GM23338 (cell line): ENCODE data around the gene TSPYL2. TPM values are rescaled to one million over a fixed set of nuclear protein-coding genes. Genes with fewer than 3 reads are reported as not detected.
A peak's percentile ranks its signal among the peaks of the same experiment; 100 is the strongest.

Source experiments
- ATAC-seq: fragments of 200-7000 bp; cut with Tn5 transposase; 3 replicates; pipeline ENCODE4 v1.9.1; 2020
- DNase-seq: peaks from one replicate; pipeline ENCODE4 v3.0.0-alpha.2; 2015; ENCODE audit warnings: low spot score
- H2AFZ ChIP-seq: fragments of 200-600 bp; sonication (generic); 2 replicates; pipeline ENCODE4 v1.8.0; 2016; ENCODE audit warnings: antibody characterized with exemption, mild to moderate bottlenecking, moderate library complexity
- H3F3A ChIP-seq: fragments of 200-600 bp; sonication (generic); replicated peaks from 2 replicates; pipeline ENCODE4 v1.8.0; 2017; ENCODE audit warnings: antibody characterized with exemption, mixed run types, low read depth
- H3K27ac ChIP-seq: fragments of 200-600 bp; sonication (generic); 2 replicates; pipeline ENCODE4 v1.6.1; 2016; ENCODE audit warnings: low read depth
- H3K27me3 ChIP-seq: fragments of 200-600 bp; sonication (generic); 2 replicates; pipeline ENCODE4 v1.8.0; 2016; ENCODE audit warnings: mild to moderate bottlenecking, mixed run types, moderate library complexity; ENCODE audit not compliant: insufficient read depth
- H3K36me3 ChIP-seq: fragments of 200-600 bp; sonication (generic); 2 replicates; pipeline ENCODE4 v1.8.0; 2016; ENCODE audit warnings: mild to moderate bottlenecking; ENCODE audit not compliant: insufficient read depth
- H3K4me1 ChIP-seq: fragments of 200-600 bp; sonication (generic); 2 replicates; pipeline ENCODE4 v1.8.0; 2016; ENCODE audit warnings: mild to moderate bottlenecking, moderate library complexity; ENCODE audit not compliant: insufficient read depth
- H3K4me2 ChIP-seq: fragments of 200-600 bp; sonication (generic); 2 replicates; pipeline ENCODE4 v1.7.1; 2017; ENCODE audit warnings: mixed run types
- H3K4me3 ChIP-seq: fragments of 200-600 bp; sonication (generic); 2 replicates; pipeline ENCODE4 v1.6.1; 2016; ENCODE audit warnings: mixed run types
- H3K79me2 ChIP-seq: fragments of 200-600 bp; sonication (generic); replicated peaks from 2 replicates; pipeline ENCODE4 v1.8.0; 2017; ENCODE audit warnings: mild to moderate bottlenecking; ENCODE audit not compliant: insufficient read depth
- H3K9me2 ChIP-seq: fragments of 200-600 bp; sonication (generic); 2 replicates; pipeline ENCODE4 v1.8.0; 2017; ENCODE audit not compliant: insufficient read depth
- H4K20me1 ChIP-seq: fragments of 200-600 bp; sonication (generic); replicated peaks from 2 replicates; pipeline ENCODE4 v1.8.0; 2017; ENCODE audit warnings: mild to moderate bottlenecking; ENCODE audit not compliant: insufficient read depth
- H3K27ac Mint-ChIP-seq: 2 replicates; pipeline ENCODE4 v1.8.0; 2020; ENCODE audit warnings: inconsistent platforms, mild to moderate bottlenecking, moderate library complexity, mixed read lengths
- H3K27me3 Mint-ChIP-seq: 3 replicates; pipeline ENCODE4 v1.8.0; 2022; ENCODE audit warnings: low read depth, mild to moderate bottlenecking, moderate library complexity, mixed read lengths, inconsistent platforms; ENCODE audit not compliant: insufficient read depth, poor library complexity
- H3K36me3 Mint-ChIP-seq: 3 replicates; pipeline ENCODE4 v1.8.0; 2021; ENCODE audit warnings: low read depth, mild to moderate bottlenecking, inconsistent platforms, moderate library complexity, mixed read lengths
- H3K4me1 Mint-ChIP-seq: 3 replicates; pipeline ENCODE4 v1.8.0; 2020; ENCODE audit warnings: mild to moderate bottlenecking, inconsistent platforms, mixed read lengths
- H3K4me3 Mint-ChIP-seq: 3 replicates; pipeline ENCODE4 v1.8.0; 2021; ENCODE audit warnings: moderate library complexity, mild to moderate bottlenecking, inconsistent platforms, mixed read lengths
- H3K9me3 Mint-ChIP-seq: 3 replicates; pipeline ENCODE4 v1.8.0; 2020; ENCODE audit warnings: moderate library complexity, mild to moderate bottlenecking, inconsistent platforms, mixed read lengths
- EZH2 ChIP-seq: fragments of 200-600 bp; sonication (generic); IDR thresholded peaks from one replicate; pipeline ENCODE4 v1.8.0; 2017; ENCODE audit warnings: antibody characterized with exemption, mild to moderate bottlenecking, low read depth; ENCODE audit not compliant: unreplicated experiment
- JUNB ChIP-seq: IDR thresholded peaks from one replicate; pipeline ENCODE4 v1.6.1; 2016; ENCODE audit warnings: antibody characterized with exemption; ENCODE audit not compliant: unreplicated experiment
- POLR2AphosphoS5 ChIP-seq: IDR thresholded peaks from 2 replicates; pipeline ENCODE4 v1.6.1; 2016; ENCODE audit warnings: antibody characterized with exemption, low read depth
- ZNF114 ChIP-seq: fragments of 250-450 bp; sonication (Bioruptor Pico); IDR thresholded peaks from 2 replicates; pipeline ENCODE4 v1.5.0; 2020; ENCODE audit warnings: mild to moderate bottlenecking, moderate library complexity
- polyA plus RNA-seq: library from polyadenylated mRNA; unstranded; fragments of >200 nt; fragmentation: Nextera tagmentation; extraction: Ambion mirVana; gene quantifications from 2 replicates; pipeline ENCODE4 v1.2.1, GENCODE V29; 2016
- total RNA-seq: library from RNA; depleted of rRNA; stranded (reverse); fragments of >200 nt; shearing (Covaris generic); gene quantifications from 2 replicates; pipeline ENCODE4 v1.2.3, GENCODE V29; 2014
- TF ChIP-seq, protein P1 (sequence below), 2 experiments: fragments of 200-600 bp in 1 of 2; sonication (generic) in 1 of 2; conservative IDR thresholded peaks; 2 replicates each; pipeline versions ENCODE4 v1.5.1 to v1.6.1; 2016 to 2017; ENCODE audit warnings: antibody characterized with exemption in 2 of 2, low read depth in 2 of 2, mild to moderate bottlenecking in 2 of 2, moderate library complexity in 1 of 2
- TF ChIP-seq, protein P2 (sequence below): fragments of 250-450 bp; sonication (Bioruptor Pico); IDR thresholded peaks from 2 replicates; pipeline ENCODE4 v1.5.0; 2020; ENCODE audit warnings: mild to moderate bottlenecking, moderate library complexity
- TF ChIP-seq, protein P3 (sequence below): IDR thresholded peaks from 2 replicates; pipeline ENCODE4 v1.6.1; 2016; ENCODE audit warnings: antibody characterized with exemption

Gene TSPYL2
- total and polyA plus RNA-seq, 2 experiments from 2014 or later = 13.4 TPM

DNA sequence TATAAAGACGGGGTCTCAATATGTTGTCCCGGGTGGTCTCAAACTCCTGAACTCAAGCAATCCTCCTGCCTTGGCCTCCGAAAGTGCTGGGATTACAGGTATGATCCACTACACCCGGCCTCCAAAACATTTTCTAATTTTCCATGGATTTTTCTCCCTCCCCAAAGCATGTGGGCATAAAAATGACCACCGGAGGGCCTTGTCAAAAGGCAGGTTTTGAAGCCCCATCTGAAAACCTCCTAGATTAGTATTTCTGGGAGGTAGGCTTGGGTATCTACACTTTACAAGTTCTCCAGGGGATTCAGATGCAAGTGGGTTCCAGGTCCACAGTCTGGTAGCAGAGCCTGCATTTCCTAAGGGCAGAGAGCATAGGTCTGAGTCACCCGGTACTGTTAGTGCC lies 34.9 kb upstream of the TSPYL2 start:
- Mint-ChIP-seq H3K4me1 (peaks cover 18% of the 10 kb centered on the region), H3K9me3 (no peaks in the 10 kb centered on the region), H3K36me3 (no peaks in the 10 kb centered on the region), H3K27ac (no peak overlapping the region), H3K27me3 (peaks cover 2% of the 10 kb centered on the region), H3K4me3 (peak overlapping the region; percentile 43; the same call in 1 of the 3 replicates)
- Histone ChIP-seq H3K9me2 (no peaks in the 10 kb centered on the region), H4K20me1 (no peaks in the 10 kb centered on the region), H2AFZ (no peak overlapping the region), H3F3A (no peaks in the 10 kb centered on the region), H3K4me2 (no peak overlapping the region), H3K27ac (no peak overlapping the region), H3K4me1 (peaks cover 6% of the 10 kb centered on the region), H3K4me3 (no peak overlapping the region), H3K27me3 (no peaks in the 10 kb centered on the region), H3K36me3 (no peaks in the 10 kb centered on the region), H3K79me2 (peaks cover 4% of the 10 kb centered on the region)
- TF ChIP-seq, protein P1, sequence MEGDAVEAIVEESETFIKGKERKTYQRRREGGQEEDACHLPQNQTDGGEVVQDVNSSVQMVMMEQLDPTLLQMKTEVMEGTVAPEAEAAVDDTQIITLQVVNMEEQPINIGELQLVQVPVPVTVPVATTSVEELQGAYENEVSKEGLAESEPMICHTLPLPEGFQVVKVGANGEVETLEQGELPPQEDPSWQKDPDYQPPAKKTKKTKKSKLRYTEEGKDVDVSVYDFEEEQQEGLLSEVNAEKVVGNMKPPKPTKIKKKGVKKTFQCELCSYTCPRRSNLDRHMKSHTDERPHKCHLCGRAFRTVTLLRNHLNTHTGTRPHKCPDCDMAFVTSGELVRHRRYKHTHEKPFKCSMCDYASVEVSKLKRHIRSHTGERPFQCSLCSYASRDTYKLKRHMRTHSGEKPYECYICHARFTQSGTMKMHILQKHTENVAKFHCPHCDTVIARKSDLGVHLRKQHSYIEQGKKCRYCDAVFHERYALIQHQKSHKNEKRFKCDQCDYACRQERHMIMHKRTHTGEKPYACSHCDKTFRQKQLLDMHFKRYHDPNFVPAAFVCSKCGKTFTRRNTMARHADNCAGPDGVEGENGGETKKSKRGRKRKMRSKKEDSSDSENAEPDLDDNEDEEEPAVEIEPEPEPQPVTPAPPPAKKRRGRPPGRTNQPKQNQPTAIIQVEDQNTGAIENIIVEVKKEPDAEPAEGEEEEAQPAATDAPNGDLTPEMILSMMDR (conservative IDR thresholded peaks at IDR 0.05; ENCODE audit: low read depth in 2 of 2) = peak; percentile 24 to 53; a peak in 2 of 4 replicates
- no peak for TF ChIP-seq JUNB
- ATAC-seq = no peak
- DNase-seq = peak; percentile 28

DNA sequence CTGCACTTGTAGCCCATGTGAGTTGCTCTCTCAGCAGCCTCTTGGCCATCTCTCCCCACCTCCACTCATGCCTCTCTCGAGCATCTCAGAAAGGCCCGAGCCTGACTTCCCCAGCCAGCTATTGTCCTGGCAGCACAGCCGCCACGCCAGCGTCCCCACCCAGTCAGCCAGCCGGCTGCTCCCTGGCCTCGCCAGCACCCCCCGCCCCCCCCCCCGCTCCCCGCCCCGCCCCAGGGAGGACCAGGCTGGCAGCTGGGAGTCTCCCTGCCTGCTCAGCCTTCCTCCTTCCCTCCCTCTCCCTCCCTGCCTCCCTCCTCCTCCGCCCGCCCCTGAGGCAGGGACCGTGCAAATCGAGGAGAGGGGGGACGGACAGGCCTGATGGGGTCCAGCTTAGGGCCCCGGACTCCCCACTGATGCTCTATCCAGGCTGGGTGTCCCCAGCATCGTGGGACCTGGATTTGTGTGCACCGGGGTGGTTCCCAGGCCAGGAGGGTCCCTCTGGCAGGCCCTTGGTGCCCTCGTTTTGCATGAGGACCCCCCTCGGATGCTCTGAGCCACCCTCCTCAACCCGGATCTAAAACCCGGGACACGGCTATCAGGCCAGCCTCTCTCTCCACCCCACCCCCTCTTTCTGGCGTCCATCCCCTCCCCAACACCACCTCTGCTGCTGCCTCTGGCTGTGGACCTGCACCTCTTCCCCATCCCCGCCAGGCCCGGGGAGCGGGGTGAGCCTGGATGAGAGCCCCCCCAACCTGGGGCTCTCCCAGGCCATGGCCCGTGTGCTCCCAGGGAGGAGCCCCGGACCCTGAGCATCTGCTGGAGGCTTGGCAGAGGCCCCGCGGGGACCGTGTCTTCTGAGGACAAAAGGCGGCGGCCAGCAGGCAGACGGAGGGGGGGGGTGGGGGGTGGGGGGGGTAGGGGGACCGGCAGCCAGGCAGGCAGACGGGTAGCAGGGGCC lies 33.7 kb upstream of the TSPYL2 start, which contains the start of gene GPR173:
Gene GPR173 (plus strand): TSS at position 621 of the 958 bp plus-strand sequence. CDS start 27,833 bp downstream, outside the sequence.
- Histone ChIP-seq H4K20me1 (no peaks in the 10 kb centered on the region), H3K4me3 (peak within 1 kb of the TSS; percentile 73), H3K36me3 (no peaks in the 10 kb centered on the region), H3K27ac (no peak within 1 kb of the TSS), H2AFZ (peak within 1 kb of the TSS; percentile 87), H3K27me3 (no peaks in the 10 kb centered on the region), H3K4me1 (peaks cover 6% of the 10 kb centered on the region), H3K4me2 (peak within 1 kb of the TSS; percentile 78), H3F3A (no peaks in the 10 kb centered on the region), H3K79me2 (peaks cover 11% of the 10 kb centered on the region), H3K9me2 (no peaks in the 10 kb centered on the region)
- ATAC-seq (peak; percentile 90), DNase-seq (peak; percentile 57)
- TF ChIP-seq, protein P2, sequence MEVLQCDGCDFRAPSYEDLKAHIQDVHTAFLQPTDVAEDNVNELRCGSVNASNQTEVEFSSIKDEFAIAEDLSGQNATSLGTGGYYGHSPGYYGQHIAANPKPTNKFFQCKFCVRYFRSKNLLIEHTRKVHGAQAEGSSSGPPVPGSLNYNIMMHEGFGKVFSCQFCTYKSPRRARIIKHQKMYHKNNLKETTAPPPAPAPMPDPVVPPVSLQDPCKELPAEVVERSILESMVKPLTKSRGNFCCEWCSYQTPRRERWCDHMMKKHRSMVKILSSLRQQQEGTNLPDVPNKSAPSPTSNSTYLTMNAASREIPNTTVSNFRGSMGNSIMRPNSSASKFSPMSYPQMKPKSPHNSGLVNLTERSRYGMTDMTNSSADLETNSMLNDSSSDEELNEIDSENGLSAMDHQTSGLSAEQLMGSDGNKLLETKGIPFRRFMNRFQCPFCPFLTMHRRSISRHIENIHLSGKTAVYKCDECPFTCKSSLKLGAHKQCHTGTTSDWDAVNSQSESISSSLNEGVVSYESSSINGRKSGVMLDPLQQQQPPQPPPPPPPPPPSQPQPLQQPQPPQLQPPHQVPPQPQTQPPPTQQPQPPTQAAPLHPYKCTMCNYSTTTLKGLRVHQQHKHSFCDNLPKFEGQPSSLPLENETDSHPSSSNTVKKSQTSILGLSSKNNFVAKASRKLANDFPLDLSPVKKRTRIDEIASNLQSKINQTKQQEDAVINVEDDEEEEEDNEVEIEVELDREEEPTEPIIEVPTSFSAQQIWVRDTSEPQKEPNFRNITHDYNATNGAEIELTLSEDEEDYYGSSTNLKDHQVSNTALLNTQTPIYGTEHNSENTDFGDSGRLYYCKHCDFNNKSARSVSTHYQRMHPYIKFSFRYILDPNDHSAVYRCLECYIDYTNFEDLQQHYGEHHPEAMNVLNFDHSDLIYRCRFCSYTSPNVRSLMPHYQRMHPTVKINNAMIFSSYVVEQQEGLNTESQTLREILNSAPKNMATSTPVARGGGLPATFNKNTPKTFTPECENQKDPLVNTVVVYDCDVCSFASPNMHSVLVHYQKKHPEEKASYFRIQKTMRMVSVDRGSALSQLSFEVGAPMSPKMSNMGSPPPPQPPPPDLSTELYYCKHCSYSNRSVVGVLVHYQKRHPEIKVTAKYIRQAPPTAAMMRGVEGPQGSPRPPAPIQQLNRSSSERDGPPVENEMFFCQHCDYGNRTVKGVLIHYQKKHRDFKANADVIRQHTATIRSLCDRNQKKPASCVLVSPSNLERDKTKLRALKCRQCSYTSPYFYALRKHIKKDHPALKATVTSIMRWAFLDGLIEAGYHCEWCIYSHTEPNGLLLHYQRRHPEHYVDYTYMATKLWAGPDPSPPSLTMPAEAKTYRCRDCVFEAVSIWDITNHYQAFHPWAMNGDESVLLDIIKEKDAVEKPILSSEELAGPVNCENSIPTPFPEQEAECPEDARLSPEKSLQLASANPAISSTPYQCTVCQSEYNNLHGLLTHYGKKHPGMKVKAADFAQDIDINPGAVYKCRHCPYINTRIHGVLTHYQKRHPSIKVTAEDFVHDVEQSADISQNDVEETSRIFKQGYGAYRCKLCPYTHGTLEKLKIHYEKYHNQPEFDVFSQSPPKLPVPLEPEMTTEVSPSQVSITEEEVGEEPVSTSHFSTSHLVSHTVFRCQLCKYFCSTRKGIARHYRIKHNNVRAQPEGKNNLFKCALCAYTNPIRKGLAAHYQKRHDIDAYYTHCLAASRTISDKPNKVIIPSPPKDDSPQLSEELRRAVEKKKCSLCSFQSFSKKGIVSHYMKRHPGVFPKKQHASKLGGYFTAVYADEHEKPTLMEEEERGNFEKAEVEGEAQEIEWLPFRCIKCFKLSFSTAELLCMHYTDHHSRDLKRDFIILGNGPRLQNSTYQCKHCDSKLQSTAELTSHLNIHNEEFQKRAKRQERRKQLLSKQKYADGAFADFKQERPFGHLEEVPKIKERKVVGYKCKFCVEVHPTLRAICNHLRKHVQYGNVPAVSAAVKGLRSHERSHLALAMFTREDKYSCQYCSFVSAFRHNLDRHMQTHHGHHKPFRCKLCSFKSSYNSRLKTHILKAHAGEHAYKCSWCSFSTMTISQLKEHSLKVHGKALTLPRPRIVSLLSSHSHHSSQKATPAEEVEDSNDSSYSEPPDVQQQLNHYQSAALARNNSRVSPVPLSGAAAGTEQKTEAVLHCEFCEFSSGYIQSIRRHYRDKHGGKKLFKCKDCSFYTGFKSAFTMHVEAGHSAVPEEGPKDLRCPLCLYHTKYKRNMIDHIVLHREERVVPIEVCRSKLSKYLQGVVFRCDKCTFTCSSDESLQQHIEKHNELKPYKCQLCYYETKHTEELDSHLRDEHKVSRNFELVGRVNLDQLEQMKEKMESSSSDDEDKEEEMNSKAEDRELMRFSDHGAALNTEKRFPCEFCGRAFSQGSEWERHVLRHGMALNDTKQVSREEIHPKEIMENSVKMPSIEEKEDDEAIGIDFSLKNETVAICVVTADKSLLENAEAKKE = no peak
- no peak for TF ChIP-seq ZNF114 (CRISPR knock-in tag)
- TF ChIP-seq, protein P3, sequence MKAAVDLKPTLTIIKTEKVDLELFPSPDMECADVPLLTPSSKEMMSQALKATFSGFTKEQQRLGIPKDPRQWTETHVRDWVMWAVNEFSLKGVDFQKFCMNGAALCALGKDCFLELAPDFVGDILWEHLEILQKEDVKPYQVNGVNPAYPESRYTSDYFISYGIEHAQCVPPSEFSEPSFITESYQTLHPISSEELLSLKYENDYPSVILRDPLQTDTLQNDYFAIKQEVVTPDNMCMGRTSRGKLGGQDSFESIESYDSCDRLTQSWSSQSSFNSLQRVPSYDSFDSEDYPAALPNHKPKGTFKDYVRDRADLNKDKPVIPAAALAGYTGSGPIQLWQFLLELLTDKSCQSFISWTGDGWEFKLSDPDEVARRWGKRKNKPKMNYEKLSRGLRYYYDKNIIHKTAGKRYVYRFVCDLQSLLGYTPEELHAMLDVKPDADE = no peak
- TF ChIP-seq EZH2 = no peak
- peak; percentile 8; the same call in 1 of the 2 replicates for TF ChIP-seq POLR2AphosphoS5
- Mint-ChIP-seq H3K4me1 (peaks cover 18% of the 10 kb centered on the region; the same call in 2 of the 3 replicates), H3K4me3 (peak within 1 kb of the TSS; percentile 87), H3K27ac (peak within 1 kb of the TSS; percentile 53; the same call in 1 of the 2 replicates), H3K36me3 (no peaks in the 10 kb centered on the region), H3K9me3 (no peaks in the 10 kb centered on the region), H3K27me3 (peaks cover 2% of the 10 kb centered on the region)
